SU-DHL-6 (cell line): ENCODE results near the gene EYS.

Experiments
- H2AFZ ChIP-seq: fragments of 200-600 bp; sonication (generic); 2 replicates; pipeline ENCODE4 v1.6.1; 2014; ENCODE audit warnings: low read depth, mild to moderate bottlenecking, moderate library complexity, mixed read lengths, antibody characterized with exemption, low read length; ENCODE audit not compliant: severe bottlenecking
- H3F3A ChIP-seq: fragments of 200-600 bp; shearing (Covaris generic); 2 replicates; pipeline ENCODE4 v1.6.0; 2016; ENCODE audit warnings: antibody characterized with exemption, mild to moderate bottlenecking; ENCODE audit not compliant: insufficient read depth
- H3K27ac ChIP-seq: fragments of 200-600 bp; sonication (generic); 2 replicates; pipeline ENCODE4 v1.5.1; 2016; ENCODE audit warnings: low read depth, mild to moderate bottlenecking, low read length, moderate library complexity, mixed read lengths
- H3K27me3 ChIP-seq: fragments of 200-600 bp; sonication (generic), shearing (Covaris generic); 2 replicates; pipeline ENCODE4 v1.6.0; 2014; ENCODE audit warnings: mild to moderate bottlenecking, low read length
- H3K36me3 ChIP-seq: fragments of 200-600 bp; sonication (generic); 2 replicates; pipeline ENCODE4 v1.6.1; 2014; ENCODE audit warnings: mild to moderate bottlenecking, low read length, mixed read lengths
- H3K4me2 ChIP-seq: fragments of 300-600, 200-600 bp; shearing (Covaris generic), sonication (generic); 2 replicates; pipeline ENCODE4 v1.6.0; 2014; ENCODE audit warnings: low read length, low read depth, mild to moderate bottlenecking; ENCODE audit not compliant: poor library complexity, severe bottlenecking
- H3K4me3 ChIP-seq: fragments of 200-600 bp; sonication (generic); 2 replicates; pipeline ENCODE4 v1.5.1; 2014; ENCODE audit warnings: antibody characterized with exemption, low read length, mild to moderate bottlenecking, mixed read lengths; ENCODE audit not compliant: insufficient read depth, poor library complexity, severe bottlenecking
- H3K79me2 ChIP-seq: fragments of 200-600 bp; sonication (generic); 2 replicates; pipeline ENCODE4 v1.6.1; 2014; ENCODE audit warnings: mild to moderate bottlenecking, low read length, moderate library complexity; ENCODE audit not compliant: insufficient read depth
- H3K9ac ChIP-seq: fragments of 200-600 bp; sonication (generic); 2 replicates; pipeline ENCODE4 v1.7.0; 2014; ENCODE audit warnings: mild to moderate bottlenecking, low read length
- H3K9me2 ChIP-seq: fragments of 200-600 bp; sonication (generic); replicated peaks from 2 replicates; pipeline ENCODE4 v1.6.1; 2014; ENCODE audit warnings: low read length; ENCODE audit not compliant: insufficient read depth
- H3K9me3 ChIP-seq: fragments of 200-600 bp; sonication (generic); 2 replicates; pipeline ENCODE4 v1.6.1; 2014; ENCODE audit warnings: low read length, mixed read lengths; ENCODE audit not compliant: insufficient read depth
- H4K20me1 ChIP-seq: fragments of 200-600 bp; sonication (generic); 2 replicates; pipeline ENCODE4 v1.6.1; 2014; ENCODE audit warnings: low read depth, mild to moderate bottlenecking, antibody characterized with exemption, low read length, moderate library complexity, mixed read lengths
- EZH2phosphoT487 ChIP-seq: fragments of 200-600 bp; sonication (generic), shearing (Covaris generic); conservative IDR thresholded peaks from 2 replicates; pipeline ENCODE4 v1.6.1; 2018; ENCODE audit warnings: mild to moderate bottlenecking, antibody characterized with exemption, low read length, moderate library complexity, mixed read lengths
- TF ChIP-seq, protein P1 (sequence below): fragments of 200-600 bp; sonication (generic); IDR thresholded peaks from one replicate; pipeline ENCODE4 v1.5.1; 2017; ENCODE audit warnings: antibody characterized with exemption, mild to moderate bottlenecking, low read length, moderate library complexity; ENCODE audit not compliant: insufficient read depth, poor library complexity, severe bottlenecking

Gene EYS

DNA sequence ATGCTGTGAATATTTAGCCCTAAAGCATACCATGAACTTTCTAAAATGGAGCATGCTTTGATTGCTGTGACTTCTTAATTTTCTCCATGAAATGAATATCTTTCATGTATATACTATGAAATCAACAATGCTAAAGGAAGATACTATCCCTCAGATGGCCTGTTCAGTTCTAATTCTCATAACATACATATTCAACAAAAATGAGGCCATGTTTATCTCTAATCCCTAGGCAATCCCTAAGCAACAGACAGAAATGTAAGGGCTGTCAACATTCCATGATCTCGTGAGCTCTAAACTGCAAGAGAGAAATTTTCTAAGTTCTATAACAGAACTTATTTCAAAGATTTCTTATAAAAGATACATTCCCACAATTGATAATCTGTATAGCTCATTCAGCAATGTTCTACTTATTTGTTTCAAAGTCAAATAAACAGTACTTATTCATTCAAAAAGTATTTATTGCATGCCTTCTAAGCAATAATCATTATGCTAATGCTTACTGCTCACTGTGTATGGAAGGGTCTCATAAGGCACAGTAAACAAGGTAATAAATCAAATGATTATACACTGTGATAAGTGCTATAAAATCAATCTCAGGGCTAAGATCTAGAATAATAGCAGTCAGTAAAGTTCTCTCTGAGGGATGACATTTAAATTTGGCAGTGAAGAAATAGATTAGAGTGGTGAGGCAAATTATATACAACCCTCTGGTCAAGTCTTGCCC lies 1578.6 kb downstream of the EYS start:
- no peaks in the 10 kb centered on the region for H3F3A ChIP-seq
- no peak for TF ChIP-seq EZH2phosphoT487
- H3K79me2 ChIP-seq = no peaks in the 10 kb centered on the region
- H3K9ac ChIP-seq = no peak overlapping the region
- H3K27me3 ChIP-seq = no peaks in the 10 kb centered on the region
- no peak overlapping the region for H3K4me2 ChIP-seq
- no peak overlapping the region for H3K4me3 ChIP-seq
- H3K36me3 ChIP-seq = no peaks in the 10 kb centered on the region
- H3K9me3 ChIP-seq = no peaks in the 10 kb centered on the region
- no peak overlapping the region for H3K27ac ChIP-seq
- no peaks in the 10 kb centered on the region for H3K9me2 ChIP-seq
- H2AFZ ChIP-seq = no peak overlapping the region
- H4K20me1 ChIP-seq = no peaks in the 10 kb centered on the region

DNA sequence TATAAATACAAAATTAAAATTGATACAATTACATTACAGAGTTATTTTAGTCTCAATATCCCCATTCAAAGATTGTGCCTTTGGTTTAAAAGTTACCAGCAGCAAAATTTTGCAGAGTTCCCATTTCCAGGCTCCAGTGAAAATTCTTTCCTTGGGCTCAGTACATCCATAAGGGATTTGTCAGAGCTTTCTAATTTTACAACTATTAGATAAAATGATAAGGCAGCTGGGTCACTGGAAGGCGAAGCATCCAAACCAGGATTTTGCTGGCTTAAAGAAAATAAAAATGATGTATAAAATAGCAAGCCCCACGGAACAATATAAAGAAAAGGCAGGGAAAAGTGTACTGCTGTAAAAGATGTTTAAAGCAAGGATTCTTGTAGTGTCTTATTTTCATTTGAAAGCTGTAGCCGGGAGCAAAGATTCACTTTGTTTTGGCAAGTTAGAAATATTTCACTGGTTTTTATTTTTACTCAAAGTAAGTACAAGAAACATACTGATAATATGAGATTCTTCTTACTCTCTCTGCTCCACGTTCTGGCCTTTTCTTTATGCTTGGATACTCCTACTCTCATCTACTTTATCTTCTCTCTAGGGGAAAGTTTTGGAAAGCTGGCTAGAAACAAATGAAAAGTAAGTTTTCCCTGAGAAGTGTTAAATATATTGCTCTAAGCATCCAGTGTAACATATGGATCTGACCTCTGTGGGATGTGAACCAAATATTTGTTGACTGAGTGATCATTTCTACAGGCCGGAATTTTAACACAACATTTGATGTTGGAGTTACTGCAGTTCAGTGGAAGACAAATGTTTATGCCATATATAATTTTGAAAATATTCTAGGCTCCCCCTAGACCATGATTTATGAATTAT lies 1583.0 kb downstream of the EYS start:
- Histone ChIP-seq H3K9ac (no peak overlapping the region), H2AFZ (no peak overlapping the region)

DNA sequence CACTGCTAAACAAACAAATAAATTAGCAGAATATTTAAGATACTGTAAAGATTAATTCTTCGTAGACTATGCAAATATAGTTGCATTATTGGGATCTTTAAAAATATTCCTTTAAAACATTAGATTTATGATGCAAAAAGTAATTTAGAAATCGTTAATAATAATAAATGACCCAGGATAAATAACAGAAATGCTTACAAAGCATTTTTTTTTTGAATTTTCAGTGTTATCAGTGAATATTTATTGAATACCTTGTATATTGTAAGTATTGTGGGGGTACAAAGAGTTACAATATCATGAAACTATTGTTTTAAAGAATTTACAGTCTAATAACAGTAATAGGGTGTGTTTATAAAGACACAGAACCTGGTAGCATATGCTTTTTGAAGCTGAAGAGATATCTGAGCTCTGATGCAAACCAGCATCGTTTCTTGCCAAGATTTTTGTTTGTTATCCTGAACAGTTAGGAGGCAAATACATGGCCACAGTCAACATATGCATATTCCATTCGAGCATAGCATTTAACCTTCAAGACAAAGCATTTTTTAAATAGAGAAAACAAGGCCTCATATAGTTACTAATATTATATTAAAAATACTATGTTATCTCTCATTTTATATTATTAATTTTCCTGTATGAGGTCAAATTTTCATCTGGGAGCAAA lies 1584.2 kb downstream of the EYS start:
- no peaks in the 10 kb centered on the region for H3K9me2 ChIP-seq
- H3K27ac ChIP-seq = no peak overlapping the region
- no peak overlapping the region for H3K4me3 ChIP-seq
- H4K20me1 ChIP-seq = no peaks in the 10 kb centered on the region
- H3K9ac ChIP-seq = no peak overlapping the region
- H3K27me3 ChIP-seq = no peaks in the 10 kb centered on the region
- H3K9me3 ChIP-seq = no peaks in the 10 kb centered on the region
- H3K4me2 ChIP-seq = no peak overlapping the region
- TF ChIP-seq, protein P1, sequence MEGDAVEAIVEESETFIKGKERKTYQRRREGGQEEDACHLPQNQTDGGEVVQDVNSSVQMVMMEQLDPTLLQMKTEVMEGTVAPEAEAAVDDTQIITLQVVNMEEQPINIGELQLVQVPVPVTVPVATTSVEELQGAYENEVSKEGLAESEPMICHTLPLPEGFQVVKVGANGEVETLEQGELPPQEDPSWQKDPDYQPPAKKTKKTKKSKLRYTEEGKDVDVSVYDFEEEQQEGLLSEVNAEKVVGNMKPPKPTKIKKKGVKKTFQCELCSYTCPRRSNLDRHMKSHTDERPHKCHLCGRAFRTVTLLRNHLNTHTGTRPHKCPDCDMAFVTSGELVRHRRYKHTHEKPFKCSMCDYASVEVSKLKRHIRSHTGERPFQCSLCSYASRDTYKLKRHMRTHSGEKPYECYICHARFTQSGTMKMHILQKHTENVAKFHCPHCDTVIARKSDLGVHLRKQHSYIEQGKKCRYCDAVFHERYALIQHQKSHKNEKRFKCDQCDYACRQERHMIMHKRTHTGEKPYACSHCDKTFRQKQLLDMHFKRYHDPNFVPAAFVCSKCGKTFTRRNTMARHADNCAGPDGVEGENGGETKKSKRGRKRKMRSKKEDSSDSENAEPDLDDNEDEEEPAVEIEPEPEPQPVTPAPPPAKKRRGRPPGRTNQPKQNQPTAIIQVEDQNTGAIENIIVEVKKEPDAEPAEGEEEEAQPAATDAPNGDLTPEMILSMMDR = no peak
- TF ChIP-seq EZH2phosphoT487 = no peak
- H3F3A ChIP-seq = no peaks in the 10 kb centered on the region
- no peaks in the 10 kb centered on the region for H3K79me2 ChIP-seq
- no peak overlapping the region for H2AFZ ChIP-seq
- H3K36me3 ChIP-seq = no peaks in the 10 kb centered on the region

More for the DNA sequence above, 1583.0 kb downstream of the EYS start:
- no peaks in the 10 kb centered on the region for H4K20me1 ChIP-seq
- no peak overlapping the region for H3K27ac ChIP-seq
- no peaks in the 10 kb centered on the region for H3K36me3 ChIP-seq
- no peaks in the 10 kb centered on the region for H3F3A ChIP-seq
- H3K4me3 ChIP-seq = no peak overlapping the region
- no peaks in the 10 kb centered on the region for H3K9me3 ChIP-seq
- no peaks in the 10 kb centered on the region for H3K79me2 ChIP-seq
- no peak overlapping the region for H3K4me2 ChIP-seq
- no peaks in the 10 kb centered on the region for H3K27me3 ChIP-seq
- no peak for TF ChIP-seq EZH2phosphoT487
- TF ChIP-seq, protein P1 = no peak
- H3K9me2 ChIP-seq = no peaks in the 10 kb centered on the region
